GM19043 (cell line): Measurements from ENCODE around the gene SRGAP2B.
"Not testable (repeated sequence)": the region's sequence is repeated elsewhere in the genome, so short reads cannot be mapped to it uniquely, and the experiment has no call there.

Source experiments
- ATAC-seq: cut with Tn5 transposase; IDR thresholded peaks from one replicate; pipeline ENCODE4 v1.9.1; 2021; ENCODE audit warnings: low read depth; ENCODE audit not compliant: unreplicated experiment

SRGAP2B gene

DNA sequence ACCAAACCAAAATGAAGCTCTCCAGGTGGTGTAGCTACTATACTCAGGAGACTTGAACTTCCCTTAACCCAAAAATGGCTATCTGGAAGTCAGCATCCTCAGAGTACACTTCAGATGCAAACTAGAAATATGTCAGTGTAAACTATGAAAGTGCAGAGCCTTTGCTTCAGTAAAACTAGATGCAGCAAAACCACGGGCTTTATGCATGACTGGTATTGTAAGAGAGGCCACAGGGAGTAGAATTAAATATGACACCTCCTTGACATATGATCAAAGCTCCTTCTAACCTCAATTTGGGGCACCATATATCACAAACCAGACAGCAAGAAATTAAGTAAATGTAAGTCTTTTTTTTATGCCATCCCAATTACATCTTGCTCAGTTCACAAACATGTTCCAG, 47.6 kb downstream of the SRGAP2B start:
- ATAC-seq, result peak; percentile 51

DNA sequence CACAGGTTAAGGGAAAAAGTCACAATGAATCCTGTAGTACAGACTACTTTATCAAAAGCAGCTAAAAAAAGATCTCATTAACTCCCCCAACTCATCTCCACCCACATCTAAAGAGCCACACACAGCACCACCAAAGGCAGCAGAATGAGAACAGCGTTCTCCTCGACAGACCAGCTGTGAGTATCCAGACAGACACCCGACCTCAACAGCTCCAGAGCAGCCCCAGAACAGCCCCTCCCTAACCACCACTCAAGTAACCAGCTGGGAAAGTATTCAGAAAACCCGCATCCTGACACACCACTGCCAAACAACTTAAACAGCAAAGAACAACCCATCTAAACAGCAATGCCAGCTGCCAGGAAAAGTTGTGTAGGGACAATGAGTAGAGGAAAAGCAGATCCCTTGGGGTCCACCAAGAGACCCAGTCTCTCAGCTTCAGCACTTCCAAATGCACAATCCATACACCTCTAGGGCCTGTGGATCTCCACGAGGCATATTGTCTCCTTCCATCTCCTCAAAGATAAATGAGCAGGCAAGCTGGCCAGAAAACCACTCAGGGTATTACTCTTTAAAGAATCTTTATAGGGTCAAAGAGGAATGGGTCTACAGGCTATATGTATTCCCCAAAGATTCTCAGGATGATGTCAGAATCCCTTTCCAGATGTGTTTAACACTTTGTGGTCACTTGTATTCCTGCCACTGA, 49.4 kb downstream of the SRGAP2B start:
- not testable (repeated sequence) for ATAC-seq

DNA sequence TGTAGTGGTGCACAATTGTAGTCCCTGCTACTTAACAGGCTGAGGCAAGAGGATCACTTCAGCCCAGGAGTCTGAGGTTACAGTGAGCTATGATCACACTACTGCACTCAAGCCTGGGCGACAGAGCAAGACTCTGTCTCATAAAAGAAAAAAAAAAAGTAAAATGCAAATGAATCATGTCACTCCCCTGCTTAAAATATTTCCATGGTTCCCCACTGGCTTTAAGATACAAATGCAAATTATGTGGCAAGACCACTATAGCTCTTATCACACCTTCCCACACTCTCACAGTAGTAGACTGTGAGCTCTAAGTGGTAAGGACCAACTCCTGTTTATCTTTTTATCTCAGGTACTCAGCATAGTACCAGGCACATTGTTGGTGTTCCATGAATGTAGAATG, 53.6 kb downstream of the SRGAP2B start:
- not testable (repeated sequence) for ATAC-seq

DNA sequence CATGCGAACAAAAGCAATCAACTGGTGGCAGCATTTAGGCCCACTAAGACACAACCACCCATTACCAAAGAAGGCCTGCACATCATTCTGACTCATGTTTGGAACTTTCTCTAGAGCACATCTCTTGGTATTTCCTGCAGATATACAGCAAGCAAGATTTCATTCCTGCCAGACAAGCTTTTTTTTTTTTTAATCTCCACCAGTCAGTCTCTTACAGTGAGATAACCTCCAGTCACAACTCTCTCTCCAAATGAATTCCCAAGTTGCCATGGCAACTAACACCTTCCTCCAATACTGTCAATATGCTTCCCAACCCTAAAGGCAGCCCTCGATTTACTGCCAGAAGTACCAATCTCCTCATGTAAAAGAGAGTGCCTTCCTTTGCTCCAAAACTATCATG, 59.1 kb downstream of the SRGAP2B start:
- ATAC-seq, result not testable (repeated sequence)

DNA sequence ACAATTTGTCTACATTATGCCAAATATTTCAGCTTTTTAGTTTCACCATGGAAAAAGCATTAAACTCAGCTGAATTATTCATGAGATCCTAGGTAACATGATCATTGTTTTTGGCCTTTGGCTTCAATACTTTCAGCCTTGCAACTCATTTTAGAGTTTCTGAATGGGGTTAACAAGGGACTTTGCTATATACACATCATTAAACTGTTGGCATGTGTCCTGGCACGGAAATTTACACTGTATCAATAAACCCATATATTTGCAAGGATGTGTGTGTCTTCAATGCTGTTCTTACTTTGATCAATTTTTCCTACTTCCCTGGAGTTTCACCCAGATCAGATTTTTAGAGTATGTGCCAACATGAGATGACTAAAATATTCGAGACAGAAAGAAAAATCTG, 61.6 kb downstream of the SRGAP2B start:
- not testable (repeated sequence) for ATAC-seq

DNA sequence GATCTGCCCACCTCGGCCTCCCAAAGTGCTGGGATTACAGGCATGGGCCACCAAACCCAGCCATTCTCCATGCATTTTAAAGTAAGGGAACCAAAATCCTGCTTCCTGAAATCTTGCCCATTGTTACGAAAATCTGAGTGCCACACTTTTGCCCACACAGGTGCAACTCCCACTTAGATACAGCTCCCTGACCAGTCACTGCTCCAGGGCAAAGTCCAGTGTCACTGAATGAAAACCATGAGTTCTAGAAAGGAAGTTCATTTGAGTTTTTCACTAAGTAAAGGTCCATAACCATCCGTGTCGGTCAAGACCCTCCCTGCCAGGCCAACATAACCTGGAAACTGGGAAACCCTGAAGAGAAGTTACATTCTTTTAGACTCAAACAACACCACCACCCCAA, 67.9 kb downstream of the SRGAP2B start:
- not testable (repeated sequence) for ATAC-seq

DNA sequence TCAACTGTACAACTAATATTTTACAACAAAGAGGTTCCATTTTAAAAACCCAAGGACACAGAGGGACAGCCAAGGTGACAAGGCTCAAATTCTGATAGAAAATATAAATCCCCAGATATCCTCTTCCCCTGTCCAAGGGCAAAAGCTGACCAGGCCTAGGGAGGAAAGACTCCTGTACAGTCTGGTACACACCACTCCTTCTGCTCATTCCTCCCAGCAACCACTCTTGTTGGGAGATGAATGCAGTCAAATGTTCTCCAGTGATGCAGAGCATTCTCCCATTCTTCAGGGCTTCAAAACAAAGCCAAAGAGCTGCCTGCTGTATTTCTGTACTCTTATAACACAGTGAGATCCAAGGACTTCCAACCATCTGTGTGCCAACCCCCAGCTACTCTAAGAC, 69.8 kb downstream of the SRGAP2B start:
- not testable (repeated sequence) for ATAC-seq

DNA sequence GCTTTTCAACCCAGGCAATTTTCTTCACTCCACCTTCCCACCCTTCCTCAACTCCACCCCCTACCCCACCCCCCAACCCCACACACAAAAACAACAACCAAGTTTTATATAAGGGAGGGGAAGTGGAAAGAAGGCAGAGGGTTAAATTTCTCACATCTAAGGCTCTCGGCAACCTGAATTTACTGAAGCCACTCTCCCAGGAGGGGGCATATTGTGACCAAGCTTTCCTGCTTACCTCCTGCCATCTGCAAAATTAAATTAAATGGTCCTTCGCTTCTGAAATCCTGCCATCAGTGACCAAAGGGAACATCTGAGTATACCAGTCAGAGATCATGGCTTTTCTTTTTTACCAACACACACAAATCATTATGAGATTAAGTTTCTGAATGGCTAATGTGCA, 72.9 kb downstream of the SRGAP2B start:
- ATAC-seq, result not testable (repeated sequence)

DNA sequence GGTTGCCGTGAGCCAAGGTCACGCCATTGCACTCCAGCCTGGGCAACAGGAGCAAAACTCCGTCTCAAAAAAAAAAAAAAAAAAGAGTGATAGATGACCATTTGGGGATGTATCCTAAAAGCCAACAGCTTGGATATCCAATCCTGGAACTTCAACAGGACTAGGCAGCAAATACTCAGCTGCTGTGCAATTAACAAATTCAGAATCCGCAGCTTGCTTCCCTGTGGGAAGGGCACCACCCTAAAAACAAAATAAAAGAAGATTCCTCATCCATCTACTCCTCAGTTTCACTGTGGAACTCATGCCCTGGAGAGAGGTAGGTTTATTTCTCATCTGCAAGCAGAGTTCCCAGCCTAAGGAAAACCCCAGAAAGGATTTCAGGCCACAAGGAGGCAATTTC, 73.4 kb downstream of the SRGAP2B start:
- not testable (repeated sequence) for ATAC-seq

DNA sequence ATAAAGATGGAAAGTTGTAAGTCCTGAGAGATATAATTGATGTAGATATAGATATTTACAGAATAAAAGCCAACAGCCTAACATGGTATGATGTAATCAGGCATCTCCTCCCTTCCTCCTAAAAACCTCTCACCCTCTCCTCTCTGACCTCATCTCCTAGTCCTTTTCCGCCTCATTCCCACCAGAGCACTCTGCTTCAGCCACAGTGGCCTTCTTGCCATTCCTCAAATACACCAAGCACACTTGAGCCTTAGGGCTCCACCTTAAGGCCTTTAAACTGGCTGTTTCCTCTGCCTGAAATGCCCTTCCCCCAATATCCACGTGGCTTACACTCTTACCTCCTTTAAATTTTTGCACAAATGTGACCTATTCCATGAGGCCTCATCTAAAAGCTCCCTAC, 75.4 kb downstream of the SRGAP2B start:
- not testable (repeated sequence) for ATAC-seq

DNA sequence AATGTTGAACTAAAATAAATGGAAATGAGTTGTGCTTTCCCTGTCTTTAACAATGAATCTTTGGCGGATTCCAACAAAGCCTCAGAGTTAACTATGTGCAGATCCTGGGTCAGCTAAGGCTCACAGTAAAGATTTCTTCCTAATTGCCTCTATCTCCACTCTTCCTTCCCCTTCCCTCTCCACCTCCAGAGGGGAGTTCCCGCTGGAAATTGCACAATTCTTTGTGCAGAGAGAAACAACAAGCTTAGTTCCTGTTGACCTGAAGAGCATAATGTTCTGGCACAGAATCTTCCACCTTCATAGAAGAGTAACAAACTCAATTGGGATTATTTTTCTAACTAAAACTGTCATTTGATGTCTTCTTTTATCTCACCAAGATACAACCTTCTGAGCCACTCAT, 77.4 kb downstream of the SRGAP2B start:
- not testable (repeated sequence) for ATAC-seq

DNA sequence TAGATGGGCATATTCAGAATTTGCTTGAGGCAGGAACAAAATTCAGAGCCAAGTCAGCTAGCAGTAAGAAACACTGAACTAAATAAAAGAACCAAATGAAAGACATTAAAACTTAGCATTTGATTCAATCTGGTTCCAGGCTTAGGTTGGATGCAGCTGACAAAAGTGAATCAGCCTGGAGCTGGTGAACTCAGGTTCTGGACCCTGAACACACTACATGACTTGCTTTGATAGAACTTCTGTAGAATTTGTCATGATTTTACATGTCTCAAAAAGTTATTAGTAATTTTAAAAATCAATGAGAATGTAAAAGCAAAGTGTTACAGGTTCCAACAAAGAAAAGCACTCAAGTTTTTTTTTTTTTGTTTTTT, 78.7 kb downstream of the SRGAP2B start:
- not testable (repeated sequence) for ATAC-seq

DNA sequence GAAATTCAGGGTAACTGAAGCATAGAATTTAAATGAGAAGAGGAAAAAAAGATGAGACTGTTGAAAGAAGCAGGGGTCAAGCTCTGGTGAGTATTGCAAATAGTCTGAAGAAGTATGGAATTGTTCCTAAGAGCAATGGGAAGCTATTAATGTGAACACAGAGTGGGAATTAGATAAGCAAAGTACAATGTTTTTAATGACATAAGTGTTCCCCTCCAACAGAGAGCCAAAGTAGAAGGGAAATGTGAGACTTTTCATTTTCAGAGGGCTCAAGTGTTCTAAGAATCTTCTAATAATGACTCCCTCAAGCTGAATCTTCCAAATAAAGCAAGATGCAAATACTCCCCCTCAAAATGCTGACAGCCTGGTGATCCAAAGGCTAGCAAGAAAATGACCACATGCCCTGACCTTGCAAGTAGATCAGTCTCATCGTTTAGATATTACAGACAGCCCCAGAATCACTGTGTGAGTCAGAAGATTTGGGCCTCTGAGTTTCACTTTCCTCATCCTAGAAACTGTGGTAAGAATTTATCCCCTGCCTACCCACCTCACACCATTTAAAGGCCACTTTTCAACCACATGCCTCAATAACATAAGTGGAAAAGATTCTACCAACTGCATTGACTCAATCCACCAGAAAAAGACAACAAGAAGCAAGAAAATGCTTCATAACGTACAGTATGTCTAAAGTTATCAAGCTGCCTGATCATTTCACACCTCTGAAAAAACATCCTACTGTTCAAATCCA, 79.2 kb downstream of the SRGAP2B start:
- ATAC-seq, result not testable (repeated sequence)

DNA sequence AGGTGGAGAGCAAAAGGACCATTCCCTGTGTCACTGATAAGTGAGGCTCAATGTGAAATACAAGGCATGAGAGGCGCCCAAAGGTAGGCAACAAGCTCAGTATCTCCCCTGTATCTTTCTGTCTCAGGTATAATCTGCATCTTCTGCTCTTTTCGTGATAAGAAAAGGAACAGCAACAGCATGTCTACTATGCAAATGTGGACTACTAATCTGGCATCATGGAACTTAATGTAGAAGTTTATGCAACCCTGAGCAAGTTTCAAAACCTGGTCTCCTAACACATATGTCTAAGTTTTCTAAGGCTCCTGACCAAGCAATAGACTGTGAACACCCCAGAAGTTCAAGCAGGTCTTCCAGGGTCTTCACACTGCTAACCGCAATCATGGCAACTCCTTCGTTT, 81.8 kb downstream of the SRGAP2B start:
- not testable (repeated sequence) for ATAC-seq

DNA sequence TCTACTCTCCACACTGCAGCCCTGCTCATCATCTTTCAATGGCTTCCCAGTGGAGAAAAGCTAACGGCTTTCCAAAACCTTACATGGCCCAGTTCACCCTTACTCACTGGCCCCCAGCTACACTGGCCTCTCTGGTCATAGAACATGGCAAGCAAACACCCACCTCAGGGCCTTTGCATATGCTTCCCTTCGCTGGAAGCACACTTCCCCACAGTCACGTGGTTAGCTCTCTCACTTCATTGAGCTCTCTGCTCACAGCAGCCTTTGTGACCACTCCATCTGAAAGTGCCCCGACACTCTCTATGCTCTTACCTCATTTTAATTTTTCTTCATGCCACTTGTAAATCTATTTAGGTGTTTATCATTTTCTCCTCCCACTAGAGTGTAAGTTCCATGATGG, 83.3 kb downstream of the SRGAP2B start:
- ATAC-seq, result not testable (repeated sequence)

DNA sequence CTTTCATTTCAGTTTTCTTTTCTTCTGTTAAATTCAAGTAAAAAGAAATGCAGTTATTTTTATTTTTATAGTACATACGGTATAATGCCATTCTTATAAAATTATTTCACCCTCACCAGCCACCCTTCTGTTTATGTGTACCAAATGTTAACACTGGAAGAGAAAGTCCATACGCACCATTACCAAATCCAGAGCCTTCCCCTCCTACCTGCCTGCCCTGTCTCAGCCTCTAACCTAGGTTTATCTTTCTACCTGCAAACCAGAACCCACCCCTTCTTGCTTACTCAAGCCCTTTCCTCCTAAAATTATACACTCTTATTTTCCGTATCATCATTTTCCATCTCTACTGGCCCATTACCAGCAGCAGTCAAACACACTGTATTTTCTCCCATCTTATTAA, 84.5 kb downstream of the SRGAP2B start:
- not testable (repeated sequence) for ATAC-seq

DNA sequence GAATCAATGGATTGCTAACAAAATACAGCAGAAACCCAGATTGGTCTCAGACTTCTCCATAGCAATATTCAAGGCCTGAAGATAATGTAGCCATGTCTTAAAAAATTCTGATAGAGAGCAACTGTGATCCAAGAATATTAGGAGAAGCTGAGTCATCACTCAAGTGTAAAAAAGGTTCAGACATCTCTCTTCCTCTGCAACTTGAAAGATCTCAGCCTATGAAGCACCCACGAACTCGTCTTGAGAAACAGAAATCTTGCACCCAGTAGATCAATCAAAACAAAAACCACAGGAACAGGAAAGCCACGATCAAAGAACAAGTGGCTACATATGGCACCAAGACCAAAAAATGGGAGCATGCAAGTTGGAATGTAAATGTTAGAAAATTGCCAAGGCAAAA, 85.2 kb downstream of the SRGAP2B start:
- not testable (repeated sequence) for ATAC-seq

DNA sequence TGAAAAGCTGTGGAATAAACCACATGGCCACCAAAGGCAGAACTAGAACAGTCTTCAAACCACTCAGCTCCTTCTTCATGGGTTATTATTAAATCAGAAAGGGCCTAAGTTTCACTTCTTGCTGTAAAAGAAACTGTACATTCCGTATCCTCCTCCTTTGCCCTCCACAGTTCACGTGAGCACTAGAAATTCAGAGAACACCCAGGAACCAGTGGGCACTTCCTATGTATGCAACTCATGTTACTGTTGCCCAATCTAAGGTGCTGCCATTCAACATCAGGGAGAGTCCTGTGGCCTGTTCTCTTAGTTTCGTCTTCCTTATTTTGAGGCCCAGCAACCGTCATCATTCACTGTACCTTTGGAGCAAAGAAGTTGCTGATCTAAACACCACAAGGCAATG, 86.7 kb downstream of the SRGAP2B start:
- peak; percentile 44 for ATAC-seq

DNA sequence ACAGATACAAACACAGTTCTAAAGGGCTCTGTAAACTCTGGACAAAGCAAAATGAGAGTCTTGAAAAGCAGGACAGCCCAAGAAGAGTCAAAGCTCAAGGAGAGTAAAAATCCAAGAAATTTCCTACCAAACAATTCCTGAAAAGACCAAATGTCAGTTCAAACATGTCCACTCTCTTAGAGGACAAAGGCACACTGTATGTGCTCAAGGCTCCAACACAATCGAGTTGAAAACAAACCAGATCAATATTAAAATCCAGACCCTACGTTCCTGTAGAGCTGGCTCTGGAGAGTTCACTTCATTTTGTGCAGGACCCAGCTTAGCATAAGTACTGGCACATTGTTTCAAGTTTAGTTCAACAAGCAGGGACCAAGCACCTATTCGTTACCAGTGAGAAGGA, 90.0 kb downstream of the SRGAP2B start:
- ATAC-seq, result not testable (repeated sequence)

DNA sequence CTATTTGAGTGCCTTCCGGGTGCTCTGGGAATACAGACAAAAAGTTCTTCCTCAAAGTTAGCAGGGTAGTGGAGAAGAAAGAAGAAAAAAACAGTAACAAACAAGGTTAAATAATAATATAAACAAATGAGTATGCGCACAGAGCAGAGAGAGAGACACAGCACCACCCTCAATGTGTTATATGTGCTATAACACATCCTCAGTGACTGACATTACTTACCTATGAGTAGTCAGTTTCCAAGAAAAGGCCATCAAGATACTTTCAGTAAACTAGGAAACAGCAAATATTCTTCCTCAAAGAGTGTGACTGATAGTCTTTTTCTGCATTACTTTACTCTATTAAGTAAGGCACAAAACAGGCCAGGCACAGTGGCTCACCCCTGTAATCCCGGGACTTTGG, 93.7 kb downstream of the SRGAP2B start:
- not testable (repeated sequence) for ATAC-seq

DNA sequence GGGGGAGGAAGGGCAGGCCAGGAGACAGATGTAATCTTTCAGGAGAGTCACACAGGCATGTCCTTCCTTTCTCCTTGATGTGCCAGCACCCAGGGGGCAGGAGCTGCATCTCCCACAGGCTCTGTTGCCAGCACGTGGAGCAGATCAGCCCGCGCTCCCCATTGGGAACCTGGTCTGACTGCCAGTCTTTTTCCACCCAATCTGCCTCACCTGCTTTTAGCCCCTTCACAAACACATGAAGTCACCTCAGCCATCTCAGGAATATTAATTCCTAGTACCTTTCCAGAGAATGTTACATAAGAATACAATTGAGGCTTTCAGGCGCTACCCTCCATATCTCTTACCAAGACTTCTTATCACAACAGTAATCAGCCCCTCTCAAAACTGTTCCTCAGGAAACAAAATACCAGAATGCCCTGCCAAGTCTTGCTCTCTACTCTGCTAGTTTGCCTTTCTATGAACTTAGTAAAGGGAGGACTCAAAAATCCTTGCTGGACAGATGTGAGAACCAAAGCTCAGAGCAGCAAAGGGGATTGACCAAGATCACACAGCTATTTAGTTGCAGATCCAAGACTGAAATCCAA, 94.3 kb downstream of the SRGAP2B start:
- not testable (repeated sequence) for ATAC-seq
